Smooth muscle cell (in vitro differentiated cells): Measurements from ENCODE around the gene TSC22D2. TPM values are rescaled to one million over a fixed set of nuclear protein-coding genes. Genes with fewer than 3 reads are reported as not detected.
"Not testable (repeated sequence)": the region's sequence is repeated elsewhere in the genome, so short reads cannot be mapped to it uniquely, and the experiment has no call there.

ENCODE experiments used
- DNase-seq: peaks from one replicate; lab custom pipeline; 2025; ENCODE audit not compliant: unreplicated experiment; lab: John Stamatoyannopoulos, UW
- H2AFZ ChIP-seq: fragments of 200-600 bp; sonication (generic); 2 replicates; pipeline ENCODE4 v1.6.0; 2016; ENCODE audit warnings: antibody characterized with exemption, low read depth, mild to moderate bottlenecking
- H3F3A ChIP-seq: fragments of 200-600 bp; sonication (generic); 2 replicates; pipeline ENCODE4 v1.6.0; 2017; ENCODE audit warnings: antibody characterized with exemption, low read depth
- H3K27ac ChIP-seq: fragments of 200-600 bp; sonication (generic); 2 replicates; pipeline ENCODE4 v1.5.1; 2016; ENCODE audit warnings: low read depth, mild to moderate bottlenecking
- H3K27me3 ChIP-seq: fragments of 200-600 bp; sonication (generic); 2 replicates; pipeline ENCODE4 v1.6.1; 2016; ENCODE audit warnings: low read depth, mild to moderate bottlenecking
- H3K36me3 ChIP-seq: fragments of 200-600 bp; sonication (generic); 2 replicates; pipeline ENCODE4 v1.5.1; 2016; ENCODE audit warnings: low read depth
- H3K4me1 ChIP-seq: fragments of 200-600 bp; sonication (generic); 2 replicates; pipeline ENCODE4 v1.5.1; 2016; ENCODE audit warnings: low read depth
- H3K4me2 ChIP-seq: fragments of 200-600 bp; sonication (generic); 2 replicates; pipeline ENCODE4 v1.6.0; 2016; ENCODE audit warnings: mild to moderate bottlenecking
- H3K4me3 ChIP-seq: fragments of 200-600 bp; sonication (generic); 2 replicates; pipeline ENCODE4 v1.5.1; 2016; ENCODE audit warnings: mild to moderate bottlenecking
- H3K79me2 ChIP-seq: fragments of 200-600 bp; sonication (generic); 2 replicates; pipeline ENCODE4 v1.6.0; 2016; ENCODE audit warnings: low read depth, mild to moderate bottlenecking
- H3K9ac ChIP-seq: fragments of 200-600 bp; sonication (generic); 2 replicates; pipeline ENCODE4 v1.6.0; 2016; ENCODE audit warnings: low read depth
- H3K9me3 ChIP-seq: fragments of 200-600 bp; sonication (generic); replicated peaks from 2 replicates; pipeline ENCODE4 v1.5.1; 2016; ENCODE audit warnings: low read depth
- H4K20me1 ChIP-seq: fragments of 200-600 bp; sonication (generic); 2 replicates; pipeline ENCODE4 v1.6.0; 2016; ENCODE audit warnings: low read depth
- WGBS: methylation state at CpG from one replicate; pipeline ENCODE4 v1.1.7; 2016; ENCODE audit warnings: low lambda C conversion rate; 5-methylcytosine and 5-hydroxymethylcytosine counted together
- polyA plus RNA-seq: library from polyadenylated mRNA; unstranded; fragments of >200 nt; fragmentation: Nextera tagmentation; extraction: Ambion mirVana; gene quantifications from 2 replicates; pipeline ENCODE4 v1.2.1, GENCODE V29; 2016
- total RNA-seq: library from RNA; depleted of rRNA; stranded (reverse); fragments of >200 nt; gene quantifications from 2 replicates; pipeline ENCODE4 v1.2.3, GENCODE V29; 2014
- TF ChIP-seq, protein P1 (sequence below): fragments of 200-600 bp; sonication (generic); IDR thresholded peaks from 2 replicates; pipeline ENCODE4 v1.5.1; 2017; ENCODE audit warnings: borderline replicate concordance, mild to moderate bottlenecking, antibody characterized with exemption; ENCODE audit not compliant: insufficient read depth, poor library complexity, severe bottlenecking

Gene TSC22D2
- total and polyA plus RNA-seq, 2 experiments from 2014 or later = 31.7 to 37.0 TPM

DNA sequence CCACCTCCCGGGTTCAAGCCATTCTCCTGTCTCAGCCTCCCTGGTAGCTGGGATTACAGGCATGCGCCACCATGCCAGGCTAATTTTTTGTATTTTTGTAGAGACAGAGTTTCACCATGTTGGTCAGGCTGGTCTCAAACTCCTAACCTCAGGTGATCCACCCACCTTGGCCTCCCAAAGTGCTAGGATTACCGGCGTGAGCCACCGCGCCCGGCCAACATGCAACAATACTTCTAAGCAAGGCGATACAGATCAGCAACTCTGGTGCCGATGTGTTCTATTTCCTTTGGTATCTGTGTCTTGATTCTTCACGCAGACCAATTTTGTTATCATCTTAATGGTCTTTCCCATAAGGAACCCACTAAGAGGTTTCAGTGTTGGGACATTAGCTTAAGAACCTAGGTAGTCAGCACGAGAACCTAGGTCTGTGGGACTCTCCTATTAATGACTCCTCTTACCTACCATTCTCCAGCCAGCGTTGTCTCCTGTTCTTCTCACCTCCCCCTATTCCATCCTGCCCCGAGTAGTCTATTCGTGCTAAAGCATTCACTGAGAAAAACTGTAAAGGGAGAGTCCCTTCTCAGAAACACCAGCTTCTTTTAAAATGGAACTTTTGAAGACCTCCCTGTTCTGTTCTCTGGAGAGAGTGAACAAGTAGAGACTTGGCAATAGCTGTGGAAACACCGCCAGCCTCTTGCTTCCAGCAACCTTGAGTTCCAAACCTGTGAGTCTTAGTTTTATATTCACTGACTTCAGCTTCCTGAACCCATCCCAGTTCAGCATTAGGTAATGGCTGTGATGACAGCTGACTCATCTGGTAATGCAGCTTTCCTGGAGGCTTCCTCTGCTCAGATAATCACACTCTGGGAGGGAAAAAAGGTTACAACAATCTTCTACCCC, 61.2 kb downstream of the TSC22D2 start:
- Histone ChIP-seq H2AFZ (no peak overlapping the region), H3K27ac (peak overlapping the region; percentile 96), H3K4me3 (peak overlapping the region; percentile 14), H3F3A (peaks cover 5% of the 10 kb centered on the region), H3K36me3 (no peaks in the 10 kb centered on the region), H3K9me3 (no peaks in the 10 kb centered on the region), H3K27me3 (no peaks in the 10 kb centered on the region), H3K4me1 (peaks cover 7% of the 10 kb centered on the region), H3K4me2 (peak overlapping the region; percentile 68), H3K9ac (peak overlapping the region; percentile 67), H3K79me2 (no peaks in the 10 kb centered on the region), H4K20me1 (no peaks in the 10 kb centered on the region)
- 73% methylated on average over 15 of the region's 15 CpGs for WGBS
- TF ChIP-seq, protein P1, sequence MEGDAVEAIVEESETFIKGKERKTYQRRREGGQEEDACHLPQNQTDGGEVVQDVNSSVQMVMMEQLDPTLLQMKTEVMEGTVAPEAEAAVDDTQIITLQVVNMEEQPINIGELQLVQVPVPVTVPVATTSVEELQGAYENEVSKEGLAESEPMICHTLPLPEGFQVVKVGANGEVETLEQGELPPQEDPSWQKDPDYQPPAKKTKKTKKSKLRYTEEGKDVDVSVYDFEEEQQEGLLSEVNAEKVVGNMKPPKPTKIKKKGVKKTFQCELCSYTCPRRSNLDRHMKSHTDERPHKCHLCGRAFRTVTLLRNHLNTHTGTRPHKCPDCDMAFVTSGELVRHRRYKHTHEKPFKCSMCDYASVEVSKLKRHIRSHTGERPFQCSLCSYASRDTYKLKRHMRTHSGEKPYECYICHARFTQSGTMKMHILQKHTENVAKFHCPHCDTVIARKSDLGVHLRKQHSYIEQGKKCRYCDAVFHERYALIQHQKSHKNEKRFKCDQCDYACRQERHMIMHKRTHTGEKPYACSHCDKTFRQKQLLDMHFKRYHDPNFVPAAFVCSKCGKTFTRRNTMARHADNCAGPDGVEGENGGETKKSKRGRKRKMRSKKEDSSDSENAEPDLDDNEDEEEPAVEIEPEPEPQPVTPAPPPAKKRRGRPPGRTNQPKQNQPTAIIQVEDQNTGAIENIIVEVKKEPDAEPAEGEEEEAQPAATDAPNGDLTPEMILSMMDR = no peak
- peak; percentile 1 for DNase-seq

DNA sequence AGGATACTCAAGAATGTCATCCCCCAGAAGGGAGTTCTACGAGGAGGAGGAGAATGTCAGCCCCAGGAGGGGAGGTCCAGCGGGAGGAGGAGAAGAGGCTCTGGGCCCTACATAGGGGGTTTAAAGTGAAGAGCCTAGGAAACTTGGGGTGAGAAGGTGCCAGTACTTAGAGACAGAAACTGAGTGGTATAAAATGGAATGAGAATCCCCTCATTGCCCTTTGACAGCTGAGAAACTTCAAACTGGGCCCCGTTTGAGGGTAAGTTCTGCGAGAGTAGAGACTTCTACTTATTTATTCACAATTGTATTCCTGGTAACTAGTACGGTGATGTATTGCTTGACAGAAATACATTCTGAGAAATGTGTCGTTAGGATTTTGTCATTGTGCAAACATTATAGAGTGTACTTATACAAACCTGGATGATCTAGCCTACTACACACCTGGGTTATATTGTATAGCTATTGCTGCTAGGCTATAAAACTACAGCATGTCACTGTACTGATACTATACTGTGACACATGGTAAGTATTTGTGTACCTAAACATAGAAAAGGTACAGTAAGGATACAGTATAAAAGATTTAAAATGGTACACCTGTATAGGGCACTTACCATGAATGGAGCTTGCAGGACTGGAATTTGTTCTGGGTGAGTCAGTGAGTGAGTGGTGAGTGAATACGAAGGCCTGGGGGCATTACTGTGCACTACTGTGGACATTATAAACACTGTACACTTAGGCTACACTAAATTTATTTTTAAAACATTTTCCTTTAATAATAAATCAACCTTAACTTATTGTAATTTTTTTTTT, 62.0 kb downstream of the TSC22D2 start:
- Histone ChIP-seq H3K36me3 (no peaks in the 10 kb centered on the region), H3K27me3 (no peaks in the 10 kb centered on the region), H3F3A (peaks cover 5% of the 10 kb centered on the region), H3K4me2 (peak overlapping the region; percentile 68), H3K27ac (peak overlapping the region; percentile 96), H3K4me3 (no peak overlapping the region), H3K9me3 (no peaks in the 10 kb centered on the region), H3K9ac (peak overlapping the region; percentile 67), H3K79me2 (no peaks in the 10 kb centered on the region), H4K20me1 (no peaks in the 10 kb centered on the region), H3K4me1 (peaks cover 7% of the 10 kb centered on the region), H2AFZ (no peak overlapping the region)
- TF ChIP-seq, protein P1 = no peak
- no peak for DNase-seq
- 58% methylated on average over 7 of the region's 7 CpGs for WGBS

DNA sequence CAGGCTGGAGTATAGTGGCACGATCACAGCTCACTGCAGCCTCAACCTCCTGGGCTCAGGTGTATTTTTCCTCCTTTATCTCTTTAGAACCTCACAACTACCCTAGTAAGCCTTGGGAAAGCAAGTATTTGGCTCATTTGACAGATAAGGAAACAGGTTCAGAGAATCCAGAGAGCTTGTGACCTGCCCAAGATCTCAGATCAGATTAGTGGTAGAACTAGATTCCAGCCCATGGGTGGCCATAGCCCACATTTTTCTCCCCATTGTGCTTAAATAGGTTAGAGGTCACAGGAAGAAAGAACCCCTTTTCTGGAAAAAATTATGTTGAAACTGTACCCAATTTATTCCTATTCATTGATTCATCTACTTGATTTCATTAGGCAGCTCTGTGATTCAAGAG, 64.3 kb downstream of the TSC22D2 start:
- Histone ChIP-seq H4K20me1 (no peaks in the 10 kb centered on the region), H3K27ac (peak overlapping the region; percentile 61), H3F3A (peaks cover 5% of the 10 kb centered on the region), H3K9me3 (peaks cover 8% of the 10 kb centered on the region), H3K4me1 (peaks cover 7% of the 10 kb centered on the region), H3K36me3 (peaks cover 10% of the 10 kb centered on the region), H3K27me3 (no peaks in the 10 kb centered on the region), H3K4me3 (no peak overlapping the region), H3K4me2 (no peak overlapping the region), H2AFZ (no peak overlapping the region), H3K9ac (no peak overlapping the region), H3K79me2 (no peaks in the 10 kb centered on the region)
- 75% methylated on average over 1 of the region's 1 CpG for WGBS
- TF ChIP-seq, protein P1 = no peak
- no peak for DNase-seq

DNA sequence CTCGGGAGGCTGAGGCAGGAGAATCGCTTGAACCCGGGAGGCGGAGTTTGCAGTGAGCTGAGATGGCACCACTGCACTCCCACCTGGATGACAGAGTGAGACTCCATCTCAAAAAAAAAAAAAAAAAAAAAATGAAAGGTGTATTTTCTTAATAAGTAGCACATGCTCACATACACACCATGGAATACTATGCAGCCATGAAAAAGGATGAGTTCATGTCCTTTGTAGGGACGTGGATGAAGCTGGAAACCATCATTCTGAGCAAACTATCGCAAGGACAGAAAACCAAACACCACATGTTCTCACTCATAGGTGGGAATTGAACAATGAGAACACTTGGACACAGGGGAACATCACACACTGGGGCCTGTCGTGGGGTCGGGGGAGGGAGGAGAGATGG, 65.1 kb downstream of the TSC22D2 start:
- not testable (repeated sequence) for H4K20me1 ChIP-seq, H3K27me3 ChIP-seq, H2AFZ ChIP-seq, H3K4me2 ChIP-seq, H3K36me3 ChIP-seq, DNase-seq, H3K27ac ChIP-seq, H3K9ac ChIP-seq, H3K79me2 ChIP-seq, H3K4me1 ChIP-seq, H3F3A ChIP-seq, H3K4me3 ChIP-seq
- 95% methylated on average over 8 of the region's 8 CpGs for WGBS
- H3K9me3 ChIP-seq = peaks cover 11% of the 10 kb centered on the region
